NB4 (cell line): ENCODE data around the gene VKORC1.

Experiments
- CTCF ChIP-seq: IDR thresholded peaks from one replicate; pipeline ENCODE4 v1.5.1; 2012; ENCODE audit warnings: low read depth, low read length
- POLR2A ChIP-seq: IDR thresholded peaks from 2 replicates; pipeline ENCODE4 v1.6.1; 2011; ENCODE audit warnings: mild to moderate bottlenecking; ENCODE audit not compliant: insufficient read length; ENCODE audit errors: extremely low read depth

DNA sequence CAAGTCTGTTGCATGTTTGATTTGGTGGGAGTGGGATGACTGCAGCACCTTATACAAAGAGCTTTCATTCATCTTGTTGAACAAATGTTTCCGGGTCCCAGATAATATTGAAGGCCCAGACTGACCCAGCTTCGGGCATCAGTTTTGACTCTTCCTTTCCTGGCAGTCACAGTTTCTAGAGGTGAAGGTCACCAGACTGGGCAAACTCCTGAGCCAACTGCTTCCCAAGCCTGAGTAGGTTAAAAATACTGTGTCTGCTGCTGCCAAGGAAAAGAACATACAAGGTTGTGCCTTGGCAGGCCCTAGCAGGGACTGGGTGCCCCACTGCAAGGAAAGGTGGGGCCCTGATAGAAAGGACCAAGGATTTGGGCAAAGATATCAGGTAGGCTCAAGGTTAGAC, 18.1 kb upstream of the VKORC1 start:
- TF ChIP-seq CTCF (no peak), POLR2A (no peak)
